Epithelial cell of proximal tubule (primary cell): ENCODE data around the gene SRGAP1. TPM values are rescaled to one million over a fixed set of nuclear protein-coding genes. Genes with fewer than 3 reads are reported as not detected.

Source experiments
- DNase-seq: peaks from one replicate; pipeline ENCODE4 v3.0.0-alpha.2; 2011; ENCODE audit warnings: low read depth
- H3K4me3 ChIP-seq: 2 replicates; pipeline ENCODE4 v1.5.1; 2011; ENCODE audit warnings: low read depth, mild to moderate bottlenecking, low read length
- CTCF ChIP-seq: conservative IDR thresholded peaks from 2 replicates; pipeline ENCODE4 v1.5.1; 2012; ENCODE audit warnings: low read depth, mild to moderate bottlenecking, low read length
- total RNA-seq: library from RNA; depleted of rRNA; stranded (reverse); fragments of >200 nt; gene quantifications from 2 replicates; pipeline ENCODE4 v1.2.3, GENCODE V29; 2015

Gene SRGAP1
- total RNA-seq, 1 donor from 2014 or later, result 9.4 TPM

GRCh38 chr12:63961543-63961942 lies 117.0 kb downstream of the SRGAP1 start:
- TF ChIP-seq CTCF, result no peak
- no peak for DNase-seq
- H3K4me3 ChIP-seq, result no peak overlapping the region

GRCh38 chr12:63963868-63964267 lies 119.4 kb downstream of the SRGAP1 start:
- no peak overlapping the region for H3K4me3 ChIP-seq
- TF ChIP-seq CTCF, result no peak
- no peak for DNase-seq

GRCh38 chr12:63964301-63964700 lies 119.8 kb downstream of the SRGAP1 start:
- no peak for TF ChIP-seq CTCF
- H3K4me3 ChIP-seq, result no peak overlapping the region
- DNase-seq, result no peak

GRCh38 chr12:63965936-63966605 lies 121.6 kb downstream of the SRGAP1 start:
- DNase-seq, result no peak
- no peak for TF ChIP-seq CTCF

GRCh38 chr12:63966606-63966975 lies 122.1 kb downstream of the SRGAP1 start:
- no peak overlapping the region for H3K4me3 ChIP-seq
- TF ChIP-seq CTCF, result no peak
- no peak for DNase-seq

More at GRCh38 chr12:63965936-63966605, 121.6 kb downstream of the SRGAP1 start:
- H3K4me3 ChIP-seq, result no peak overlapping the region

GRCh38 chr12:63967358-63968145 lies 123.1 kb downstream of the SRGAP1 start:
- peak; percentile 30 for DNase-seq
- no peak for TF ChIP-seq CTCF
- H3K4me3 ChIP-seq, result no peak overlapping the region
